Neural cell (in vitro differentiated cells): ENCODE data around the gene PRF1. TPM values are rescaled to one million over a fixed set of nuclear protein-coding genes. Genes with fewer than 3 reads are reported as not detected.

ENCODE experiments used
- H2AFZ ChIP-seq: fragments of 200-600, 300-800 bp; sonication (generic), shearing (Covaris generic); 2 replicates; pipeline ENCODE4 v1.6.0; 2014; ENCODE audit warnings: low read depth, mild to moderate bottlenecking, antibody characterized with exemption, low read length, moderate library complexity
- H3F3A ChIP-seq: fragments of 200-600 bp; shearing (Covaris generic); 2 replicates; pipeline ENCODE4 v1.6.1; 2016; ENCODE audit warnings: mild to moderate bottlenecking, moderate library complexity, mixed read lengths, antibody characterized with exemption, low read length; ENCODE audit not compliant: insufficient read depth, poor library complexity, severe bottlenecking
- H3K27ac ChIP-seq: fragments of 200-600, 300-800 bp; sonication (generic), shearing (Covaris generic); 2 replicates; pipeline ENCODE4 v1.5.1; 2014; ENCODE audit warnings: mild to moderate bottlenecking, low read length, moderate library complexity
- H3K27me3 ChIP-seq: fragments of 300-800, 200-600 bp; sonication (generic), shearing (Covaris generic); 2 replicates; pipeline ENCODE4 v1.6.0; 2014; ENCODE audit warnings: mild to moderate bottlenecking, low read depth, low read length, moderate library complexity; ENCODE audit not compliant: insufficient read depth
- H3K36me3 ChIP-seq: fragments of 300-800, 200-600 bp; sonication (generic), shearing (Covaris generic); 2 replicates; pipeline ENCODE4 v1.5.1; 2014; ENCODE audit warnings: mild to moderate bottlenecking, antibody characterized with exemption, low read length, moderate library complexity; ENCODE audit not compliant: insufficient read depth
- H3K4me2 ChIP-seq: fragments of 300-800, 200-600 bp; sonication (generic), shearing (Covaris generic); 2 replicates; pipeline ENCODE4 v1.6.0; 2014; ENCODE audit warnings: mild to moderate bottlenecking, low read length
- H3K4me3 ChIP-seq: fragments of 300-800, 200-600 bp; sonication (generic), shearing (Covaris generic); 2 replicates; pipeline ENCODE4 v1.5.1; 2014; ENCODE audit warnings: mild to moderate bottlenecking, low read length, moderate library complexity
- H3K79me2 ChIP-seq: fragments of 200-600 bp; shearing (Covaris generic); replicated peaks from 2 replicates; pipeline ENCODE4 v1.6.0; 2014; ENCODE audit warnings: mild to moderate bottlenecking, low read length, moderate library complexity; ENCODE audit not compliant: insufficient read depth
- H3K9ac ChIP-seq: fragments of 300-800, 200-600 bp; sonication (generic), shearing (Covaris generic); 2 replicates; pipeline ENCODE4 v1.6.1; 2016; ENCODE audit warnings: mild to moderate bottlenecking, low read length, mixed read lengths
- H3K9me2 ChIP-seq: fragments of 200-600 bp; shearing (Covaris generic); 2 replicates; pipeline ENCODE4 v1.6.1; 2016; ENCODE audit warnings: mild to moderate bottlenecking, low read length, mixed read lengths; ENCODE audit not compliant: insufficient read depth
- H3K9me3 ChIP-seq: fragments of 200-600, 300-800 bp; sonication (generic), shearing (Covaris generic); 2 replicates; pipeline ENCODE4 v1.6.1; 2016; ENCODE audit warnings: mild to moderate bottlenecking, mixed run types, low read length, moderate library complexity, mixed read lengths
- H4K20me1 ChIP-seq: fragments of 200-600 bp; shearing (Covaris generic); 2 replicates; pipeline ENCODE4 v1.6.1; 2016; ENCODE audit warnings: mild to moderate bottlenecking, mixed run types; ENCODE audit not compliant: insufficient read depth
- EP300 ChIP-seq: fragments of 450-650 bp; conservative IDR thresholded peaks from 2 replicates; pipeline ENCODE4 v1.6.1; 2014; ENCODE audit warnings: antibody characterized with exemption, mild to moderate bottlenecking, moderate library complexity; ENCODE audit not compliant: poor library complexity, severe bottlenecking
- EZH2 ChIP-seq: fragments of 200-600, 300-800 bp; shearing (Covaris generic), sonication (generic); IDR thresholded peaks from 2 replicates; pipeline ENCODE4 v1.6.1; 2014; ENCODE audit warnings: antibody characterized with exemption, low read length, borderline replicate concordance, mild to moderate bottlenecking; ENCODE audit not compliant: insufficient read depth, poor library complexity, severe bottlenecking
- MXI1 ChIP-seq: fragments of 450-650 bp; conservative IDR thresholded peaks from 2 replicates; pipeline ENCODE4 v1.6.1; 2014; ENCODE audit warnings: antibody characterized with exemption, mild to moderate bottlenecking; ENCODE audit not compliant: poor library complexity, severe bottlenecking
- POLR2AphosphoS5 ChIP-seq: IDR thresholded peaks from 2 replicates; pipeline ENCODE4 v1.6.1; 2012
- RAD21 ChIP-seq: fragments of 450-650 bp; conservative IDR thresholded peaks from 2 replicates; pipeline ENCODE4 v1.6.1; 2014; ENCODE audit warnings: antibody characterized with exemption, mild to moderate bottlenecking, moderate library complexity
- SMC3 ChIP-seq: fragments of 450-650 bp; conservative IDR thresholded peaks from 2 replicates; pipeline ENCODE4 v1.6.1; 2014; ENCODE audit warnings: antibody characterized with exemption, mild to moderate bottlenecking, moderate library complexity; ENCODE audit not compliant: poor library complexity
- TAF1 ChIP-seq: IDR thresholded peaks from 2 replicates; pipeline ENCODE4 v1.6.1; 2012; ENCODE audit warnings: low read depth
- polyA plus RNA-seq: library from polyadenylated mRNA; depleted of rRNA; stranded (reverse); fragments of >200 nt; gene quantifications from 2 replicates; pipeline ENCODE4 v1.2.3, GENCODE V29; 2014
- TF ChIP-seq, protein P1 (sequence below): fragments of 450-650 bp; IDR thresholded peaks from 2 replicates; pipeline ENCODE4 v1.5.1; 2014; ENCODE audit warnings: antibody characterized with exemption, mild to moderate bottlenecking, moderate library complexity; ENCODE audit not compliant: poor library complexity, severe bottlenecking
- TF ChIP-seq, protein P2 (sequence below): IDR thresholded peaks from 2 replicates; pipeline ENCODE4 v1.6.1; 2012; ENCODE audit warnings: borderline replicate concordance

Gene PRF1
- polyA plus RNA-seq, 1 donor from 2014 or later: not detected

GRCh38 chr10:70618663-70619062, 16.1 kb upstream of the PRF1 start:
- Histone ChIP-seq H3K9ac (no peak overlapping the region), H4K20me1 (no peaks in the 10 kb centered on the region), H3K27ac (no peak overlapping the region), H3K36me3 (no peaks in the 10 kb centered on the region), H3K9me3 (no peaks in the 10 kb centered on the region), H3K27me3 (no peaks in the 10 kb centered on the region), H3K79me2 (no peaks in the 10 kb centered on the region), H3K4me3 (no peak overlapping the region), H3K9me2 (no peaks in the 10 kb centered on the region), H2AFZ (no peak overlapping the region), H3F3A (no peaks in the 10 kb centered on the region), H3K4me2 (no peak overlapping the region)
- TF ChIP-seq EZH2 (no peak), TAF1 (no peak), MXI1 (no peak), RAD21 (no peak), POLR2AphosphoS5 (no peak), EP300 (no peak), SMC3 (no peak)
- TF ChIP-seq, protein P1, sequence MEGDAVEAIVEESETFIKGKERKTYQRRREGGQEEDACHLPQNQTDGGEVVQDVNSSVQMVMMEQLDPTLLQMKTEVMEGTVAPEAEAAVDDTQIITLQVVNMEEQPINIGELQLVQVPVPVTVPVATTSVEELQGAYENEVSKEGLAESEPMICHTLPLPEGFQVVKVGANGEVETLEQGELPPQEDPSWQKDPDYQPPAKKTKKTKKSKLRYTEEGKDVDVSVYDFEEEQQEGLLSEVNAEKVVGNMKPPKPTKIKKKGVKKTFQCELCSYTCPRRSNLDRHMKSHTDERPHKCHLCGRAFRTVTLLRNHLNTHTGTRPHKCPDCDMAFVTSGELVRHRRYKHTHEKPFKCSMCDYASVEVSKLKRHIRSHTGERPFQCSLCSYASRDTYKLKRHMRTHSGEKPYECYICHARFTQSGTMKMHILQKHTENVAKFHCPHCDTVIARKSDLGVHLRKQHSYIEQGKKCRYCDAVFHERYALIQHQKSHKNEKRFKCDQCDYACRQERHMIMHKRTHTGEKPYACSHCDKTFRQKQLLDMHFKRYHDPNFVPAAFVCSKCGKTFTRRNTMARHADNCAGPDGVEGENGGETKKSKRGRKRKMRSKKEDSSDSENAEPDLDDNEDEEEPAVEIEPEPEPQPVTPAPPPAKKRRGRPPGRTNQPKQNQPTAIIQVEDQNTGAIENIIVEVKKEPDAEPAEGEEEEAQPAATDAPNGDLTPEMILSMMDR: no peak
- TF ChIP-seq, protein P2, sequence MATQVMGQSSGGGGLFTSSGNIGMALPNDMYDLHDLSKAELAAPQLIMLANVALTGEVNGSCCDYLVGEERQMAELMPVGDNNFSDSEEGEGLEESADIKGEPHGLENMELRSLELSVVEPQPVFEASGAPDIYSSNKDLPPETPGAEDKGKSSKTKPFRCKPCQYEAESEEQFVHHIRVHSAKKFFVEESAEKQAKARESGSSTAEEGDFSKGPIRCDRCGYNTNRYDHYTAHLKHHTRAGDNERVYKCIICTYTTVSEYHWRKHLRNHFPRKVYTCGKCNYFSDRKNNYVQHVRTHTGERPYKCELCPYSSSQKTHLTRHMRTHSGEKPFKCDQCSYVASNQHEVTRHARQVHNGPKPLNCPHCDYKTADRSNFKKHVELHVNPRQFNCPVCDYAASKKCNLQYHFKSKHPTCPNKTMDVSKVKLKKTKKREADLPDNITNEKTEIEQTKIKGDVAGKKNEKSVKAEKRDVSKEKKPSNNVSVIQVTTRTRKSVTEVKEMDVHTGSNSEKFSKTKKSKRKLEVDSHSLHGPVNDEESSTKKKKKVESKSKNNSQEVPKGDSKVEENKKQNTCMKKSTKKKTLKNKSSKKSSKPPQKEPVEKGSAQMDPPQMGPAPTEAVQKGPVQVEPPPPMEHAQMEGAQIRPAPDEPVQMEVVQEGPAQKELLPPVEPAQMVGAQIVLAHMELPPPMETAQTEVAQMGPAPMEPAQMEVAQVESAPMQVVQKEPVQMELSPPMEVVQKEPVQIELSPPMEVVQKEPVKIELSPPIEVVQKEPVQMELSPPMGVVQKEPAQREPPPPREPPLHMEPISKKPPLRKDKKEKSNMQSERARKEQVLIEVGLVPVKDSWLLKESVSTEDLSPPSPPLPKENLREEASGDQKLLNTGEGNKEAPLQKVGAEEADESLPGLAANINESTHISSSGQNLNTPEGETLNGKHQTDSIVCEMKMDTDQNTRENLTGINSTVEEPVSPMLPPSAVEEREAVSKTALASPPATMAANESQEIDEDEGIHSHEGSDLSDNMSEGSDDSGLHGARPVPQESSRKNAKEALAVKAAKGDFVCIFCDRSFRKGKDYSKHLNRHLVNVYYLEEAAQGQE: no peak

- Histone ChIP-seq H3F3A (no peaks in the 10 kb centered on the region), H3K4me2 (no peak overlapping the region), H3K4me3 (no peak overlapping the region), H2AFZ (no peak overlapping the region), H3K9me2 (no peaks in the 10 kb centered on the region), H3K9ac (no peak overlapping the region), H3K27me3 (no peaks in the 10 kb centered on the region), H4K20me1 (no peaks in the 10 kb centered on the region), H3K27ac (no peak overlapping the region), H3K36me3 (no peaks in the 10 kb centered on the region), H3K9me3 (no peaks in the 10 kb centered on the region), H3K79me2 (no peaks in the 10 kb centered on the region)
- no peak for TF ChIP-seq RAD21
- no peak for TF ChIP-seq SMC3
- TF ChIP-seq, protein P2: no peak
- no peak for TF ChIP-seq TAF1
- TF ChIP-seq POLR2AphosphoS5: no peak
- no peak for TF ChIP-seq MXI1
- TF ChIP-seq, protein P1: no peak
- TF ChIP-seq EZH2: no peak
- TF ChIP-seq EP300: no peak
Measured at GRCh38 chr10:70617798-70618568, 15.4 kb upstream of the PRF1 start.
